Measurements from ENCODE around the gene NAP1L4. TPM values are rescaled to one million over a fixed set of nuclear protein-coding genes. Genes with fewer than 3 reads are reported as not detected.

NAP1L4 gene
- total RNA-seq, 2 experiments from 2014 or later: 262 to 285 TPM

- H3K9me3 Mint-ChIP-seq: no peaks in the 10 kb centered on the region
Observed at GRCh38 chr11:2919188-2919587, 72.9 kb downstream of the NAP1L4 start.

GRCh38 chr11:2917842-2918490, 74.2 kb downstream of the NAP1L4 start:
- ATAC-seq (ENCODE audit: poor library complexity) (no peak), DNase-seq (no peak)
- Histone ChIP-seq H3K27me3 (ENCODE audit: control insufficient read depth in 1 of 2, insufficient read depth in 2 of 2, low read length in 2 of 2) (no peaks in the 10 kb centered on the region), H3K4me3 (ENCODE audit: low read length) (no peak overlapping the region), H3K27ac (ENCODE audit: low read depth in 1 of 2, low read length in 2 of 2) (no peak overlapping the region), H3K9me3 (ENCODE audit: control insufficient read depth in 1 of 2, insufficient read depth in 1 of 2, low read length in 2 of 2) (no peaks in the 10 kb centered on the region), H3K36me3 (ENCODE audit: insufficient read depth, low read length) (no peaks in the 10 kb centered on the region), H3K4me1 (ENCODE audit: insufficient read depth, low read length) (peaks cover 17% of the 10 kb centered on the region)
- no peak overlapping the region for H3K27ac Mint-ChIP-seq
- TF ChIP-seq CTCF (IDR thresholded peaks at IDR 0.05): no peak
- ChIA-PET POLR2A (no interaction called here), CTCF (no interaction called here)
- intact Hi-C loops (cut with DNase I, micrococcal nuclease): no loop called here
- H3K9me3 Mint-ChIP-seq: no peaks in the 10 kb centered on the region
- H3K27me3 Mint-ChIP-seq: no peaks in the 10 kb centered on the region
- H3K4me1 Mint-ChIP-seq (ENCODE audit: low read depth): peaks cover 12% of the 10 kb centered on the region
- H3K36me3 Mint-ChIP-seq (ENCODE audit: low read depth): no peaks in the 10 kb centered on the region
- no peak overlapping the region for H3K4me3 Mint-ChIP-seq

More at GRCh38 chr11:2919188-2919587, 72.9 kb downstream of the NAP1L4 start:
- ATAC-seq (ENCODE audit: poor library complexity) (no peak), DNase-seq (no peak)
- Mint-ChIP-seq H3K4me1 (ENCODE audit: low read depth) (no peaks in the 10 kb centered on the region), H3K27me3 (no peaks in the 10 kb centered on the region), H3K4me3 (no peak overlapping the region), H3K36me3 (ENCODE audit: low read depth) (no peaks in the 10 kb centered on the region), H3K27ac (no peak overlapping the region)
- Histone ChIP-seq H3K4me1 (ENCODE audit: insufficient read depth, low read length) (peaks cover 5% of the 10 kb centered on the region), H3K36me3 (ENCODE audit: insufficient read depth, low read length) (no peaks in the 10 kb centered on the region), H3K27ac (ENCODE audit: low read depth in 1 of 2, low read length in 2 of 2) (no peak overlapping the region), H3K27me3 (ENCODE audit: control insufficient read depth in 1 of 2, insufficient read depth in 2 of 2, low read length in 2 of 2) (no peaks in the 10 kb centered on the region), H3K4me3 (ENCODE audit: low read length) (no peak overlapping the region), H3K9me3 (ENCODE audit: control insufficient read depth in 1 of 2, insufficient read depth in 1 of 2, low read length in 2 of 2) (no peaks in the 10 kb centered on the region)
- CTCF ChIA-PET: interaction anchor here (1.5 kb wide), 1 partner anchor 11 kb away, joined by 4 read pairs; no protein-coding TSS in a partner anchor
- intact Hi-C loops (cut with DNase I, micrococcal nuclease): no loop called here
- TF ChIP-seq CTCF (IDR thresholded peaks at IDR 0.05): no peak
- POLR2A ChIA-PET: no interaction called here

- Mint-ChIP-seq H3K4me3 (no peak overlapping the region), H3K4me1 (ENCODE audit: low read depth) (peaks cover 12% of the 10 kb centered on the region), H3K36me3 (ENCODE audit: low read depth) (no peaks in the 10 kb centered on the region), H3K27ac (no peak overlapping the region), H3K27me3 (no peaks in the 10 kb centered on the region), H3K9me3 (no peaks in the 10 kb centered on the region)
- no peak for TF ChIP-seq CTCF (IDR thresholded peaks at IDR 0.05)
- DNase-seq: no peak
- no peaks in the 10 kb centered on the region for H3K36me3 ChIP-seq (ENCODE audit: insufficient read depth, low read length)
- no peak overlapping the region for H3K27ac ChIP-seq (ENCODE audit: low read depth in 1 of 2, low read length in 2 of 2)
- H3K27me3 ChIP-seq (ENCODE audit: control insufficient read depth in 1 of 2, insufficient read depth in 2 of 2, low read length in 2 of 2): no peaks in the 10 kb centered on the region
- H3K9me3 ChIP-seq (ENCODE audit: control insufficient read depth in 1 of 2, insufficient read depth in 1 of 2, low read length in 2 of 2): no peaks in the 10 kb centered on the region
- no peak for ATAC-seq (ENCODE audit: poor library complexity)
- intact Hi-C loops (cut with DNase I, micrococcal nuclease): no loop called here
- ChIA-PET CTCF (no interaction called here), POLR2A (no interaction called here)
- H3K4me1 ChIP-seq (ENCODE audit: insufficient read depth, low read length): peaks cover 17% of the 10 kb centered on the region
- no peak overlapping the region for H3K4me3 ChIP-seq (ENCODE audit: low read length)
Observed at GRCh38 chr11:2916892-2917645, 75.1 kb downstream of the NAP1L4 start.
